VCaP (cell line): Measurements from ENCODE around the gene STRN3.

ENCODE experiments used
- H3K27ac ChIP-seq: fragments of 450-650 bp; 2 replicates; pipeline ENCODE4 v1.5.1; 2017
- CTCF ChIP-seq: fragments of 450-650 bp; conservative IDR thresholded peaks from 2 replicates; pipeline ENCODE4 v1.5.1; 2017; ENCODE audit warnings: mild to moderate bottlenecking, moderate library complexity

The STRN3 gene

DNA sequence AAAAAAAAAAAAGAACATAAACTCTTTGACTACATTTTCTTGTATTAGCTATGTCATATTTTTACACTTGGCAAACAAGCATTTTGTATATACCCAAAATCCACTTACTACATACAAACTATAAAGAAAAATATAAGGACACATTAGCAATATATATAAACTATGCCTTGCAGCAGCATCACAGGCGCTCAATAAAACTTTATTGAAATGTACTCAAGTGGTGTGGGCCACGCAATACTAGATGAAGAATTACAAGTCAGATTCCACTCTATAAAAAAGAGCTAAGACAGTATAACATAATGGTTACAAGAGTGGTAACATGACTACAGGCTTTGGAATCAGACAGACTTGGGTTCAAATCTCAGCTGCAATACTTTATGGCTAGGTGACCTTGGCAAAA, 3.8 kb downstream of the STRN3 start:
- no peak overlapping the region for H3K27ac ChIP-seq
- TF ChIP-seq CTCF: no peak

DNA sequence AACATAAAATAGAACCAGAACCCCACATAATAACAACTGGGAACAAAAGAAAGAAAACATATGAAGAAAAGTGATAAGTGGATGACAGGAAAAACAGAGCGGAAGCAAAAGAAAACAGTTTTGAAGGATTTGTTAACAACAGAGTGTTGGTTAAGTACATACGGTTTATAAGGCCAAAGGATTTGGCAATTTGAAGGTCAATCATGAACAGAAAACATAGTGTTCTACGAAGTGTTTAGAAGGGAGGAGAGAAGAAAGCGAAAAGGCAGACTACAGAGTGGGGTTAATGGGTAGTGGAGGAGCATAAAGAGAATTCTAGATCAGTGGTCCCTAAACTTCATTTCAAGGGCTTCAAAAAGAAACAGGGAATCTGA, 4.6 kb downstream of the STRN3 start:
- H3K27ac ChIP-seq: no peak overlapping the region
- no peak for TF ChIP-seq CTCF

DNA sequence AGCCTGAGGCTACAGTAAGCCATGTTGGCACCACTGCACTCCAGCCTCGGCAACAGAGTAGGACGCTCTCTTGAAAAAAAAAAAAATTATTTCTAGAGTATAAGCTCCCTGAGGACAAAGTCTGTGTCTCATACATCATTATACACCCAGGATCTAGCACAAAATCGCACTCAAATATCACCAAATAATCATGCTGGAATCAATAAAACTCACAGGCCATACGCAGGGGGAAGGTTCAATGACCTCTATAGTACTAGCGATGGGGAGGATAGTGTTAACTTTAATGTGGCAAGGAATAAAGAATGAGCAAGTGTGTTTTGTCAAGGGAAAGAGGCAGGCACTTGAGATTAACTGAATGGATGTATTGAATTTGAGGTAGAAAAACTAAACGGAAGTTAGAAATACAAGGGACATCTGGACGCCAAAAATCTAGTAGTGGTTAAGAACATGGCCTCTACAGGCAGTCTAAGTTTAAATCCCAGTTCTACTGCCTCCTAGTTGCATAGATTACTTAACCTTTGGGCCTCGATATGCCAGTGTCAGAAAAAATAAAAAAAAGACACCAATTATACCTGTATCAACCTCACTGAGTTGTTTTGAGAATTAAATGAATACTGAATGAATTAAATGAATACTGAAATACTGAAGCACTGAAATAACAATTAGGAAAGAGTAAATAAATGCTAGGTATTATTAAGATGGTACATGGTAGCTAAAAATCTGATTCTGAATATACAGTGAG, 5.2 kb downstream of the STRN3 start:
- no peak for TF ChIP-seq CTCF
- H3K27ac ChIP-seq: no peak overlapping the region

DNA sequence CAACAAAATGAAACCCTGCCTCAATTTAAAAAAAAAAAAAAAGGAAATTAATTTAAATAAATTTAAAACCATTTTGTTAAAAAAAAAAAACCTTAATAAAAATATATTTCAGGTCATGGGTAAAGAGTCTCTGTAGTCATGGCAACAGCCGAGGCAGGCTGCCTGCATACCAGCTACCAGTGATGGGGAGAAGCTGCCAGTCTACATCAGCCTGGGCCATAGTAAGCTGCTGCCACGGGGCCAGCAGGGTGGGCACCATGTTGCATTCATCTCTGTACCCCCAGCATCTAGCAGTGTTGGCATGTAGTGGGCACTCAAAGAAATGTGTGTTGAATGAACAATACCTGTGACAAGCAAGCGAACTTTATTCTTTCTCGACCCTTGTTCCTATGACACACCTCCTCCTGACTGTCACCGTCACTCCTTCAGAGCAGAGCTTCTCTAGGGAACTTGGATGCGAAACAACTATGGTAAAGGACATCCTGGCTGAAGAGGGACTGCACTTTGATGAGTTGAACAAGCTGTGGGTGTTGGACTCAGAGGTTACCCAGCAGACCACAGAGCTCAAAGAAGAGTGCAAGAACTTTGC, 8.0 kb downstream of the STRN3 start:
- no peak for TF ChIP-seq CTCF

GRCh38 chr14:31013841-31014240, 12.3 kb downstream of the STRN3 start:
- no peak for TF ChIP-seq CTCF
- no peak overlapping the region for H3K27ac ChIP-seq

More for the DNA sequence above, 8.0 kb downstream of the STRN3 start:
- H3K27ac ChIP-seq: no peak overlapping the region

- TF ChIP-seq CTCF: no peak
- H3K27ac ChIP-seq: no peak overlapping the region
Measured at GRCh38 chr14:31010935-31011334, 15.2 kb downstream of the STRN3 start.

- no peak for TF ChIP-seq CTCF
- H3K27ac ChIP-seq: no peak overlapping the region
Measured at GRCh38 chr14:31009836-31010574, 16.2 kb downstream of the STRN3 start.
